ENCODE results near the gene CDH5. TPM values are rescaled to one million over a fixed set of nuclear protein-coding genes. Genes with fewer than 3 reads are reported as not detected.

Gene CDH5, protein sequence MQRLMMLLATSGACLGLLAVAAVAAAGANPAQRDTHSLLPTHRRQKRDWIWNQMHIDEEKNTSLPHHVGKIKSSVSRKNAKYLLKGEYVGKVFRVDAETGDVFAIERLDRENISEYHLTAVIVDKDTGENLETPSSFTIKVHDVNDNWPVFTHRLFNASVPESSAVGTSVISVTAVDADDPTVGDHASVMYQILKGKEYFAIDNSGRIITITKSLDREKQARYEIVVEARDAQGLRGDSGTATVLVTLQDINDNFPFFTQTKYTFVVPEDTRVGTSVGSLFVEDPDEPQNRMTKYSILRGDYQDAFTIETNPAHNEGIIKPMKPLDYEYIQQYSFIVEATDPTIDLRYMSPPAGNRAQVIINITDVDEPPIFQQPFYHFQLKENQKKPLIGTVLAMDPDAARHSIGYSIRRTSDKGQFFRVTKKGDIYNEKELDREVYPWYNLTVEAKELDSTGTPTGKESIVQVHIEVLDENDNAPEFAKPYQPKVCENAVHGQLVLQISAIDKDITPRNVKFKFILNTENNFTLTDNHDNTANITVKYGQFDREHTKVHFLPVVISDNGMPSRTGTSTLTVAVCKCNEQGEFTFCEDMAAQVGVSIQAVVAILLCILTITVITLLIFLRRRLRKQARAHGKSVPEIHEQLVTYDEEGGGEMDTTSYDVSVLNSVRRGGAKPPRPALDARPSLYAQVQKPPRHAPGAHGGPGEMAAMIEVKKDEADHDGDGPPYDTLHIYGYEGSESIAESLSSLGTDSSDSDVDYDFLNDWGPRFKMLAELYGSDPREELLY
- total RNA-seq (2012; rRNA removed) (not detected in 2 replicates), polyA plus RNA-seq (2012; rRNA removed) (not detected in 2 replicates), Bru-seq, nascent RNA (not detected), BruChase-seq, experiment 1, labeled RNA remaining after a 6-hour chase (not detected), BruChase-seq, experiment 2, labeled RNA remaining after a 2-hour chase (not detected)
- polyA plus RNA-seq (2012; cell fraction: cytosol; rRNA removed), result not detected in 2 replicates
- 0.02 TPM in 1 of 2 replicates, not detected in the other for polyA plus RNA-seq (2012; cell fraction: nucleus; rRNA removed; ENCODE audit: low replicate concordance)
- long read RNA-seq, result 0 reads

DNA sequence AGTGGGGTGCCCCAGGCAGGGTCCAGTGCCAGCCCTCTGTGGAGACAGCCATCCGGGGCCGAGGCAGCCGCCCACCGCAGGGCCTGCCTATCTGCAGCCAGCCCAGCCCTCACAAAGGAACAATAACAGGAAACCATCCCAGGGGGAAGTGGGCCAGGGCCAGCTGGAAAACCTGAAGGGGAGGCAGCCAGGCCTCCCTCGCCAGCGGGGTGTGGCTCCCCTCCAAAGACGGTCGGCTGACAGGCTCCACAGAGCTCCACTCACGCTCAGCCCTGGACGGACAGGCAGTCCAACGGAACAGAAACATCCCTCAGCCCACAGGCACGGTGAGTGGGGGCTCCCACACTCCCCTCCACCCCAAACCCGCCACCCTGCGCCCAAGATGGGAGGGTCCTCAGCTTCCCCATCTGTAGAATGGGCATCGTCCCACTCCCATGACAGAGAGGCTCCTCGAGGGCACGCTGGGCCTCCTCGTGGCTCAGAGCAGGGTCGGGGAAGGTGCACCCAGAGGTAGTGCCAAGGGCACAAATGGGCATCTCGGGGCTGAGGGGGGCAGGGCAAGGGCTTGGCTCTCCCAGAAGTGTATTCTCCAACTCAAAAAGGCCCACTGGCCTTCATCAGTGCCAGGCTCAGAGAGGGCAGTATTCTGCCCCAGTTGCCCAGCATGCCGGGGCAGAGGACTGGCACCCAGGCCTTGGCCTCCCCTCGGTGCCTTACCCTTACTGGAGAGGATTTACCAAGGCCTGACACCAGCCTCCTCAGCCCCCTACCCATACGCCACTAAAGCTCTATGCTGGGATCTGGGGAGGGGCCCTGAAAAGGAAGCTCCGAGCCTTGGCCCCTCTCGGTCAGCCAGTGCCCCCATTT lies at the start of gene CDH5:
TSS of gene CDH5 (plus strand) at position 259 of the 867 bp plus-strand sequence. CDS start 12,647 bp downstream, outside the sequence.
- no peak within 1 kb of the TSS for H2AK5ac ChIP-seq (ENCODE audit: low read depth, low read length)
- H4K20me1 ChIP-seq (ENCODE audit: insufficient read depth, low read length), result no peaks in the 10 kb centered on the region
- H2AK9ac ChIP-seq (replicated peaks; ENCODE audit: low read depth, low read length, poor library complexity), result no peak within 1 kb of the TSS
- CTCF ChIA-PET, result interaction anchor here (1.0 kb wide), 1 partner anchor 24 kb away, joined by 3 read pairs; no protein-coding TSS in a partner anchor
- DNase-seq (no peak), ATAC-seq (ENCODE audit: low read depth) (no peak)
- no peak within 1 kb of the TSS for H2BK15ac ChIP-seq (ENCODE audit: low read depth, low read length)
- no peaks in the 10 kb centered on the region for H3K9me3 ChIP-seq (ENCODE audit: control insufficient read depth, insufficient read depth, low read length)
- H4K91ac ChIP-seq (ENCODE audit: insufficient read depth, low read depth, low read length), result no peak within 1 kb of the TSS
- no peak within 1 kb of the TSS for H2BK120ac ChIP-seq (ENCODE audit: low read depth, low read length)
- no peak within 1 kb of the TSS for H4K8ac ChIP-seq (ENCODE audit: low read depth in 2 of 2, low read length in 2 of 2)
- no peak within 1 kb of the TSS for H3K23ac ChIP-seq (ENCODE audit: low read depth, low read length)
- no peak within 1 kb of the TSS for H3K14ac ChIP-seq (replicated peaks; ENCODE audit: low read depth, low read length)
- H3K27ac ChIP-seq (ENCODE audit: insufficient read depth, low read length), result no peak within 1 kb of the TSS
- no peaks in the 10 kb centered on the region for H3K79me1 ChIP-seq (ENCODE audit: low read depth in 1 of 2, low read length in 2 of 2)
- H3K27me3 ChIP-seq (ENCODE audit: control insufficient read depth, insufficient read depth, low read length), result peaks cover 53% of the 10 kb centered on the region
- H3K4me1 ChIP-seq (ENCODE audit: control insufficient read depth, insufficient read depth, low read length), result no peaks in the 10 kb centered on the region
- H2AFZ ChIP-seq (replicated peaks; ENCODE audit: low read length, poor library complexity), result no peak within 1 kb of the TSS
- intact Hi-C loops (cut with micrococcal nuclease), result no loop called here
- BruUV-seq (replicated peaks), result no TSS peak
- H2BK5ac ChIP-seq (ENCODE audit: low read depth, low read length, poor library complexity, severe bottlenecking), result no peak within 1 kb of the TSS
- no peak within 1 kb of the TSS for H3K9ac ChIP-seq (ENCODE audit: low read depth, low read length)
- POLR2A ChIA-PET (ENCODE audit: unreplicated experiment), result no interaction called here
- no peak within 1 kb of the TSS for H4K5ac ChIP-seq (ENCODE audit: low read depth, low read length)
- H3K4me2 ChIP-seq (ENCODE audit: low read depth, low read length), result no peak within 1 kb of the TSS
- no peak within 1 kb of the TSS for H3K4me3 ChIP-seq (ENCODE audit: insufficient read depth, low read depth, low read length)
- H3K4ac ChIP-seq (ENCODE audit: low read depth, low read length), result no peak within 1 kb of the TSS
- dilution Hi-C loops (cut with HindIII; ENCODE audit: low sequenced_read_pairs, unreplicated experiment), result no loop called here
- no peaks in the 10 kb centered on the region for H3K36me3 ChIP-seq (ENCODE audit: control insufficient read depth, insufficient read depth, low read length)
- no peak within 1 kb of the TSS for H3K18ac ChIP-seq (ENCODE audit: low read depth, low read length)
- in situ Hi-C loops (cut with MboI; ENCODE audit: low sequenced_read_pairs), result no loop called here
- no peaks in the 10 kb centered on the region for H3K9me1 ChIP-seq (ENCODE audit: insufficient read depth, low read length)
- H3K56ac ChIP-seq (ENCODE audit: extremely low read depth, insufficient read depth, low read length), result no peak within 1 kb of the TSS
- no peak within 1 kb of the TSS for H2BK20ac ChIP-seq (ENCODE audit: low read depth, low read length)
- WGBS, 2 experiments (ENCODE audit: extremely low coverage in 2 of 2, insufficient read length in 1 of 2), result 68% methylated on average over 12 of the region's 25 CpGs; no CpG with 5 or more reads in 1 of the 2 experiments
- TF ChIP-seq MXI1 (IDR thresholded peaks at IDR 0.05; ENCODE audit: borderline replicate concordance, low read depth, low read length) (no peak), SMC3 (IDR thresholded peaks at IDR 0.05; ENCODE audit: low read depth, low read length) (no peak), NFE2L2 (IDR thresholded peaks at IDR 0.05; ENCODE audit: low read depth, low read length) (no peak), RCOR1 (IDR thresholded peaks at IDR 0.05; ENCODE audit: insufficient replicate concordance, low read length) (no peak), POLR2A (IDR thresholded peaks at IDR 0.05; ENCODE audit: low read depth, low read length) (no peak), RAD21 (IDR thresholded peaks at IDR 0.05; ENCODE audit: low read length) (no peak), MAZ (IDR thresholded peaks at IDR 0.05; ENCODE audit: borderline replicate concordance, low read depth, low read length) (no peak)
- TF ChIP-seq, protein P1, sequence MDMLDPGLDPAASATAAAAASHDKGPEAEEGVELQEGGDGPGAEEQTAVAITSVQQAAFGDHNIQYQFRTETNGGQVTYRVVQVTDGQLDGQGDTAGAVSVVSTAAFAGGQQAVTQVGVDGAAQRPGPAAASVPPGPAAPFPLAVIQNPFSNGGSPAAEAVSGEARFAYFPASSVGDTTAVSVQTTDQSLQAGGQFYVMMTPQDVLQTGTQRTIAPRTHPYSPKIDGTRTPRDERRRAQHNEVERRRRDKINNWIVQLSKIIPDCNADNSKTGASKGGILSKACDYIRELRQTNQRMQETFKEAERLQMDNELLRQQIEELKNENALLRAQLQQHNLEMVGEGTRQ (IDR thresholded peaks at IDR 0.05; ENCODE audit: low read depth, low read length), result no peak
- TF ChIP-seq, protein P2, sequence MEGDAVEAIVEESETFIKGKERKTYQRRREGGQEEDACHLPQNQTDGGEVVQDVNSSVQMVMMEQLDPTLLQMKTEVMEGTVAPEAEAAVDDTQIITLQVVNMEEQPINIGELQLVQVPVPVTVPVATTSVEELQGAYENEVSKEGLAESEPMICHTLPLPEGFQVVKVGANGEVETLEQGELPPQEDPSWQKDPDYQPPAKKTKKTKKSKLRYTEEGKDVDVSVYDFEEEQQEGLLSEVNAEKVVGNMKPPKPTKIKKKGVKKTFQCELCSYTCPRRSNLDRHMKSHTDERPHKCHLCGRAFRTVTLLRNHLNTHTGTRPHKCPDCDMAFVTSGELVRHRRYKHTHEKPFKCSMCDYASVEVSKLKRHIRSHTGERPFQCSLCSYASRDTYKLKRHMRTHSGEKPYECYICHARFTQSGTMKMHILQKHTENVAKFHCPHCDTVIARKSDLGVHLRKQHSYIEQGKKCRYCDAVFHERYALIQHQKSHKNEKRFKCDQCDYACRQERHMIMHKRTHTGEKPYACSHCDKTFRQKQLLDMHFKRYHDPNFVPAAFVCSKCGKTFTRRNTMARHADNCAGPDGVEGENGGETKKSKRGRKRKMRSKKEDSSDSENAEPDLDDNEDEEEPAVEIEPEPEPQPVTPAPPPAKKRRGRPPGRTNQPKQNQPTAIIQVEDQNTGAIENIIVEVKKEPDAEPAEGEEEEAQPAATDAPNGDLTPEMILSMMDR (conservative IDR thresholded peaks at IDR 0.05; ENCODE audit: low read depth, low read length), result no peak

Measured in IMR-90 (cell line).